ENCODE measurements around the gene NHERF2. TPM values are rescaled to one million over a fixed set of nuclear protein-coding genes. Genes with fewer than 3 reads are reported as not detected.

Gene NHERF2
- total and polyA plus RNA-seq, 11 donors, result 124 to 496 (median 227) TPM

GRCh38 chr16:1984347-1985225, 42.1 kb upstream of the NHERF2 start:
- peak in 2 of 4 donors; percentile 1 to 20 for ATAC-seq
- 11 to 22% (median 12%) methylated on average over 19 to 58 of the region's 58 CpGs for WGBS, 4 donors

DNA sequence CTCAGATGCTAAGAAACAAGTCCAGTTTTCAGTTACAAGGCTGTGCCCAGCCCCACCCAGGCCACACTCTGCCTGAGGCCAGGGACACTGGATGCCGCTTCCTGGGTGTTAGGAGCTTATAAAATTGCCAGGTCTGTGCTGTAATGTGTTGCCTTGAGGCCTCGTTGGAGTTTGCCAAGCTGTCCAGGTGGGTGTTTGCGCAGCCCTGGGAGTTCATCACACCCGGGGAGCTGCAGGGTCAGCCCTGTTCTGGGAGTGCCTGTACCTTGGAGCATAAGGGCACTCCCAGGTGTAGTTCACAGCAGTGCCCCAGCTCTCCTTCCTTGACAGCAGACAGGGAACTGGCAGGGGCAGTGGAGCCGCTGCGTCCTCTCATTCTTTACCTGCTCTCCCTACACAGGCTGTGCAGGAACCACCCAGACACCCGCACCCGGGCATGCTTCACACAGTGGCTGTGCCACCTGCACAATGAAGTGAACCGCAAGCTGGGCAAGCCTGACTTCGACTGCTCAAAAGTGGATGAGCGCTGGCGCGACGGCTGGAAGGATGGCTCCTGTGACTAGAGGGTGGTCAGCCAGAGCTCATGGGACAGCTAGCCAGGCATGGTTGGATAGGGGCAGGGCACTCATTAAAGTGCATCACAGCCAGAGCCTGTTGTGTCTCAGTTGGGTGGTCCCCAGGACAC, 41.1 kb upstream of the NHERF2 start:
- intact Hi-C loops (cut with DNase I), result loop anchor here in 1 of 10 donors (2.0 kb wide), 1 partner anchor 23 kb away; the partner anchor contains the start of gene ZNF598
- WGBS, 4 donors, result 90 to 96% (median 95%) methylated on average over 6 to 14 of the region's 14 CpGs
- Histone ChIP-seq H3K4me1 (peaks cover 3 to 39% (median 17%) of the 10 kb centered on the region in 12 donors), H3K27me3 (peaks cover 11 to 49% (median 28%) of the 10 kb centered on the region in 9 donors), H3K27ac (no peak overlapping the region), H3K36me3 (peaks cover 0 to 20% (median 13%) of the 10 kb centered on the region in 9 donors), H3K9me3 (no peaks in the 10 kb centered on the region), H3K4me3 (peak overlapping the region in 1 of 12 donors; percentile 98)
- no peak for ATAC-seq
- DNase-seq, result no peak
- TF ChIP-seq POLR2A (IDR thresholded peaks at IDR 0.05) (no peak), CTCF (IDR thresholded peaks at IDR 0.05) (no peak)

More at GRCh38 chr16:1984347-1985225, 42.1 kb upstream of the NHERF2 start:
- peaks cover 3 to 39% (median 20%) of the 10 kb centered on the region in 12 donors for H3K4me1 ChIP-seq
- H3K27me3 ChIP-seq, result peaks cover 12 to 51% (median 26%) of the 10 kb centered on the region in 9 donors
- TF ChIP-seq POLR2A (IDR thresholded peaks at IDR 0.05) (no peak), CTCF (IDR thresholded peaks at IDR 0.05) (no peak)
- intact Hi-C loops (cut with DNase I), result loop anchor here in 1 of 10 donors (2.0 kb wide), 1 partner anchor 24 kb away; the partner anchor contains the start of gene ZNF598
- peaks cover 0 to 20% (median 13%) of the 10 kb centered on the region in 9 donors for H3K36me3 ChIP-seq
- H3K9me3 ChIP-seq, result no peaks in the 10 kb centered on the region
- H3K4me3 ChIP-seq, result peak overlapping the region; percentile 59 to 98 (median 86)
- peak overlapping the region in 11 of 12 donors; percentile 62 to 88 (median 80) for H3K27ac ChIP-seq
- DNase-seq, result no peak

- Histone ChIP-seq H3K36me3 (peaks cover 0 to 20% (median 13%) of the 10 kb centered on the region in 9 donors), H3K4me1 (peaks cover 8 to 52% (median 31%) of the 10 kb centered on the region in 12 donors), H3K27ac (no peak overlapping the region), H3K9me3 (no peaks in the 10 kb centered on the region), H3K27me3 (peaks cover 11 to 46% (median 31%) of the 10 kb centered on the region in 9 donors), H3K4me3 (no peak overlapping the region)
- WGBS, 4 donors, result 84 to 94% (median 90%) methylated on average over 10 of the region's 10 CpGs
- no peak for DNase-seq
- TF ChIP-seq CTCF (IDR thresholded peaks at IDR 0.05) (no peak), POLR2A (IDR thresholded peaks at IDR 0.05) (no peak)
- ATAC-seq, result no peak
- intact Hi-C loops (cut with DNase I), result no loop called here
Measured at GRCh38 chr16:1987198-1987597, 39.5 kb upstream of the NHERF2 start.
